GM23338 (cell line): ENCODE results near the gene TMPRSS9. TPM values are rescaled to one million over a fixed set of nuclear protein-coding genes. Genes with fewer than 3 reads are reported as not detected.

Experiments
- ATAC-seq: fragments of 200-7000 bp; cut with Tn5 transposase; 3 replicates; pipeline ENCODE4 v1.9.1; 2020
- DNase-seq: peaks from one replicate; pipeline ENCODE4 v3.0.0-alpha.2; 2015; ENCODE audit warnings: low spot score
- H2AFZ ChIP-seq: fragments of 200-600 bp; sonication (generic); 2 replicates; pipeline ENCODE4 v1.8.0; 2016; ENCODE audit warnings: antibody characterized with exemption, mild to moderate bottlenecking, moderate library complexity
- H3F3A ChIP-seq: fragments of 200-600 bp; sonication (generic); replicated peaks from 2 replicates; pipeline ENCODE4 v1.8.0; 2017; ENCODE audit warnings: antibody characterized with exemption, mixed run types, low read depth
- H3K27ac ChIP-seq: fragments of 200-600 bp; sonication (generic); 2 replicates; pipeline ENCODE4 v1.6.1; 2016; ENCODE audit warnings: low read depth
- H3K27me3 ChIP-seq: fragments of 200-600 bp; sonication (generic); 2 replicates; pipeline ENCODE4 v1.8.0; 2016; ENCODE audit warnings: mild to moderate bottlenecking, mixed run types, moderate library complexity; ENCODE audit not compliant: insufficient read depth
- H3K36me3 ChIP-seq: fragments of 200-600 bp; sonication (generic); 2 replicates; pipeline ENCODE4 v1.8.0; 2016; ENCODE audit warnings: mild to moderate bottlenecking; ENCODE audit not compliant: insufficient read depth
- H3K4me1 ChIP-seq: fragments of 200-600 bp; sonication (generic); 2 replicates; pipeline ENCODE4 v1.8.0; 2016; ENCODE audit warnings: mild to moderate bottlenecking, moderate library complexity; ENCODE audit not compliant: insufficient read depth
- H3K4me2 ChIP-seq: fragments of 200-600 bp; sonication (generic); 2 replicates; pipeline ENCODE4 v1.7.1; 2017; ENCODE audit warnings: mixed run types
- H3K4me3 ChIP-seq: fragments of 200-600 bp; sonication (generic); 2 replicates; pipeline ENCODE4 v1.6.1; 2016; ENCODE audit warnings: mixed run types
- H3K79me2 ChIP-seq: fragments of 200-600 bp; sonication (generic); replicated peaks from 2 replicates; pipeline ENCODE4 v1.8.0; 2017; ENCODE audit warnings: mild to moderate bottlenecking; ENCODE audit not compliant: insufficient read depth
- H3K9me2 ChIP-seq: fragments of 200-600 bp; sonication (generic); 2 replicates; pipeline ENCODE4 v1.8.0; 2017; ENCODE audit not compliant: insufficient read depth
- H4K20me1 ChIP-seq: fragments of 200-600 bp; sonication (generic); replicated peaks from 2 replicates; pipeline ENCODE4 v1.8.0; 2017; ENCODE audit warnings: mild to moderate bottlenecking; ENCODE audit not compliant: insufficient read depth
- H3K27ac Mint-ChIP-seq: 2 replicates; pipeline ENCODE4 v1.8.0; 2020; ENCODE audit warnings: inconsistent platforms, mild to moderate bottlenecking, moderate library complexity, mixed read lengths
- H3K27me3 Mint-ChIP-seq: 3 replicates; pipeline ENCODE4 v1.8.0; 2022; ENCODE audit warnings: low read depth, mild to moderate bottlenecking, moderate library complexity, mixed read lengths, inconsistent platforms; ENCODE audit not compliant: insufficient read depth, poor library complexity
- H3K36me3 Mint-ChIP-seq: 3 replicates; pipeline ENCODE4 v1.8.0; 2021; ENCODE audit warnings: low read depth, mild to moderate bottlenecking, inconsistent platforms, moderate library complexity, mixed read lengths
- H3K4me1 Mint-ChIP-seq: 3 replicates; pipeline ENCODE4 v1.8.0; 2020; ENCODE audit warnings: mild to moderate bottlenecking, inconsistent platforms, mixed read lengths
- H3K4me3 Mint-ChIP-seq: 3 replicates; pipeline ENCODE4 v1.8.0; 2021; ENCODE audit warnings: moderate library complexity, mild to moderate bottlenecking, inconsistent platforms, mixed read lengths
- H3K9me3 Mint-ChIP-seq: 3 replicates; pipeline ENCODE4 v1.8.0; 2020; ENCODE audit warnings: moderate library complexity, mild to moderate bottlenecking, inconsistent platforms, mixed read lengths
- EZH2 ChIP-seq: fragments of 200-600 bp; sonication (generic); IDR thresholded peaks from one replicate; pipeline ENCODE4 v1.8.0; 2017; ENCODE audit warnings: antibody characterized with exemption, mild to moderate bottlenecking, low read depth; ENCODE audit not compliant: unreplicated experiment
- REST ChIP-seq: IDR thresholded peaks from one replicate; pipeline ENCODE4 v1.6.1; 2018; ENCODE audit warnings: antibody characterized with exemption; ENCODE audit not compliant: unreplicated experiment
- STAT1 ChIP-seq: IDR thresholded peaks from one replicate; pipeline ENCODE4 v1.6.1; 2016; ENCODE audit warnings: antibody characterized with exemption; ENCODE audit not compliant: unreplicated experiment
- ZNF114 ChIP-seq: fragments of 250-450 bp; sonication (Bioruptor Pico); IDR thresholded peaks from 2 replicates; pipeline ENCODE4 v1.5.0; 2020; ENCODE audit warnings: mild to moderate bottlenecking, moderate library complexity
- polyA plus RNA-seq: library from polyadenylated mRNA; unstranded; fragments of >200 nt; fragmentation: Nextera tagmentation; extraction: Ambion mirVana; gene quantifications from 2 replicates; pipeline ENCODE4 v1.2.1, GENCODE V29; 2016
- total RNA-seq: library from RNA; depleted of rRNA; stranded (reverse); fragments of >200 nt; shearing (Covaris generic); gene quantifications from 2 replicates; pipeline ENCODE4 v1.2.3, GENCODE V29; 2014
- TF ChIP-seq, protein P1 (sequence below), 2 experiments: fragments of 200-600 bp in 1 of 2; sonication (generic) in 1 of 2; conservative IDR thresholded peaks; 2 replicates each; pipeline versions ENCODE4 v1.5.1 to v1.6.1; 2016 to 2017; ENCODE audit warnings: antibody characterized with exemption in 2 of 2, low read depth in 2 of 2, mild to moderate bottlenecking in 2 of 2, moderate library complexity in 1 of 2

TMPRSS9 gene
- total and polyA plus RNA-seq, 2 experiments from 2014 or later, result 0.05 to 0.28 TPM

GRCh38 chr19:2352121-2352520, 7.9 kb upstream of the TMPRSS9 start (continued):
- TF ChIP-seq STAT1, result no peak
- no peak for TF ChIP-seq REST

GRCh38 chr19:2353159-2353886, 6.7 kb upstream of the TMPRSS9 start:
- H3K27ac ChIP-seq, result no peak overlapping the region
- H3K4me1 ChIP-seq, result no peaks in the 10 kb centered on the region
- TF ChIP-seq ZNF114 (CRISPR knock-in tag) (no peak), EZH2 (no peak), REST (no peak), STAT1 (no peak)
- TF ChIP-seq, protein P1, sequence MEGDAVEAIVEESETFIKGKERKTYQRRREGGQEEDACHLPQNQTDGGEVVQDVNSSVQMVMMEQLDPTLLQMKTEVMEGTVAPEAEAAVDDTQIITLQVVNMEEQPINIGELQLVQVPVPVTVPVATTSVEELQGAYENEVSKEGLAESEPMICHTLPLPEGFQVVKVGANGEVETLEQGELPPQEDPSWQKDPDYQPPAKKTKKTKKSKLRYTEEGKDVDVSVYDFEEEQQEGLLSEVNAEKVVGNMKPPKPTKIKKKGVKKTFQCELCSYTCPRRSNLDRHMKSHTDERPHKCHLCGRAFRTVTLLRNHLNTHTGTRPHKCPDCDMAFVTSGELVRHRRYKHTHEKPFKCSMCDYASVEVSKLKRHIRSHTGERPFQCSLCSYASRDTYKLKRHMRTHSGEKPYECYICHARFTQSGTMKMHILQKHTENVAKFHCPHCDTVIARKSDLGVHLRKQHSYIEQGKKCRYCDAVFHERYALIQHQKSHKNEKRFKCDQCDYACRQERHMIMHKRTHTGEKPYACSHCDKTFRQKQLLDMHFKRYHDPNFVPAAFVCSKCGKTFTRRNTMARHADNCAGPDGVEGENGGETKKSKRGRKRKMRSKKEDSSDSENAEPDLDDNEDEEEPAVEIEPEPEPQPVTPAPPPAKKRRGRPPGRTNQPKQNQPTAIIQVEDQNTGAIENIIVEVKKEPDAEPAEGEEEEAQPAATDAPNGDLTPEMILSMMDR (conservative IDR thresholded peaks at IDR 0.05; ENCODE audit: low read depth in 2 of 2), result no peak
- H3K36me3 ChIP-seq, result no peaks in the 10 kb centered on the region
- Mint-ChIP-seq H3K4me3 (no peak overlapping the region), H3K36me3 (no peaks in the 10 kb centered on the region), H3K27me3 (peaks cover 7% of the 10 kb centered on the region), H3K27ac (no peak overlapping the region), H3K9me3 (no peaks in the 10 kb centered on the region; the same call in 2 of the 3 replicates), H3K4me1 (no peaks in the 10 kb centered on the region)
- no peaks in the 10 kb centered on the region for H4K20me1 ChIP-seq
- no peaks in the 10 kb centered on the region for H3K79me2 ChIP-seq
- H2AFZ ChIP-seq, result no peak overlapping the region
- no peak overlapping the region for H3K4me2 ChIP-seq
- no peaks in the 10 kb centered on the region for H3K27me3 ChIP-seq
- no peak overlapping the region for H3K4me3 ChIP-seq
- DNase-seq (no peak), ATAC-seq (no peak)
- H3K9me2 ChIP-seq, result no peaks in the 10 kb centered on the region
- H3F3A ChIP-seq, result no peaks in the 10 kb centered on the region
